Measurements from ENCODE around the gene DTX1. TPM values are rescaled to one million over a fixed set of nuclear protein-coding genes. Genes with fewer than 3 reads are reported as not detected.

DTX1 gene
- total and polyA plus RNA-seq, 2 of the 13 experiments (the other 11 are each of a cell fraction or from before 2014, with no cell fraction given), result not detected

DNA sequence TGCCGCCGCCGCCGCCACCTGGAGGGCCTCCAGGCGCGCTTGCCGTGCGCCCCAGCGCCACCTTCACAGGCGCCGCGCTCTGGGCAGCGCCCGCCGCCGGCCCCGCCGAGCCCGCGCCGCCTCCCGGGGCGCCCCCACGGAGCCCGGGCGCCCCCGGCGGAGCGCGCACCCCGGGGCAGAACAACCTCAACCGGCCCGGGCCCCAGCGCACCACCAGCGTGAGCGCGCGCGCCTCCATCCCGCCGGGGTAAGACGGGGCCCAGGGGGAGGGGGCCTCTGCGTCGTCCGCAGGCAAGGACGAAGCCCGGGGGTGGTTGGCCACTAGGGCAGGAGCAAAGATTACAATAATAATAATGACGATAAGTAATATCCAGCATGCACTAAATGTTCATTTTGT is 21.3 kb downstream of the DTX1 start (continued):
- TF ChIP-seq, protein P1, sequence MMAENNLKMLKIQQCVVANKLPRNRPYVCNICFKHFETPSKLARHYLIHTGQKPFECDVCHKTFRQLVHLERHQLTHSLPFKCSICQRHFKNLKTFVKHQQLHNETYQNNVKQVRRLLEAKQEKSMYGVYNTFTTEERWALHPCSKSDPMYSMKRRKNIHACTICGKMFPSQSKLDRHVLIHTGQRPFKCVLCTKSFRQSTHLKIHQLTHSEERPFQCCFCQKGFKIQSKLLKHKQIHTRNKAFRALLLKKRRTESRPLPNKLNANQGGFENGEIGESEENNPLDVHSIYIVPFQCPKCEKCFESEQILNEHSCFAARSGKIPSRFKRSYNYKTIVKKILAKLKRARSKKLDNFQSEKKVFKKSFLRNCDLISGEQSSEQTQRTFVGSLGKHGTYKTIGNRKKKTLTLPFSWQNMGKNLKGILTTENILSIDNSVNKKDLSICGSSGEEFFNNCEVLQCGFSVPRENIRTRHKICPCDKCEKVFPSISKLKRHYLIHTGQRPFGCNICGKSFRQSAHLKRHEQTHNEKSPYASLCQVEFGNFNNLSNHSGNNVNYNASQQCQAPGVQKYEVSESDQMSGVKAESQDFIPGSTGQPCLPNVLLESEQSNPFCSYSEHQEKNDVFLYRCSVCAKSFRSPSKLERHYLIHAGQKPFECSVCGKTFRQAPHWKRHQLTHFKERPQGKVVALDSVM (CRISPR knock-in tag; IDR thresholded peaks at IDR 0.05), result no peak
- TF ChIP-seq SIX1 (CRISPR knock-in tag; IDR thresholded peaks at IDR 0.05; ENCODE audit: borderline replicate concordance) (no peak), ZNF740 (CRISPR knock-in tag; IDR thresholded peaks at IDR 0.05) (no peak), AHDC1 (CRISPR knock-in tag; IDR thresholded peaks at IDR 0.05; ENCODE audit: borderline replicate concordance) (no peak), RBFOX2 (IDR thresholded peaks at IDR 0.05; ENCODE audit: low read depth, low read length) (no peak)

Data from HepG2 (cell line).